Breast epithelium (tissue), 4 donors: ENCODE data around the gene PLSCR3. TPM values are rescaled to one million over a fixed set of nuclear protein-coding genes. Genes with fewer than 3 reads are reported as not detected.

Source experiments
- DNase-seq, 2 donors: peaks; one replicate each; pipeline ENCODE4 v3.0.0-alpha.2; 2019; ENCODE audit warnings: low spot score in 2 of 2
- H3K27ac ChIP-seq, 2 donors: fragments of 200-600 bp; sonication (generic) in 1 of 2; one replicate each; pipeline ENCODE4 v1.5.1; 2016 to 2019; ENCODE audit warnings: mild to moderate bottlenecking in 1 of 2
- H3K27me3 ChIP-seq, 2 donors: fragments of 200-600 bp; sonication (generic) in 1 of 2; one replicate each; pipeline versions ENCODE4 v1.5.1 to v1.6.0; 2017 to 2019; ENCODE audit warnings: control low read depth in 1 of 2, mild to moderate bottlenecking in 1 of 2
- H3K36me3 ChIP-seq: fragments of 200-600 bp; one replicate; pipeline ENCODE4 v1.5.1; 2019
- H3K4me1 ChIP-seq, 2 donors: fragments of 200-600 bp; sonication (generic); one replicate each; pipeline ENCODE4 v1.5.1; 2016 to 2019; ENCODE audit warnings: control low read depth in 1 of 2
- H3K4me3 ChIP-seq, 3 donors: fragments of 200-600 bp; sonication (generic); 1 replicate in 2 of 3; 2 replicates in 1 of 3; pipeline ENCODE4 v1.5.1; 2016 to 2019; ENCODE audit warnings: mild to moderate bottlenecking in 3 of 3, moderate library complexity in 2 of 3
- H3K9me3 ChIP-seq, 2 donors: fragments of 200-600 bp; sonication (generic) in 1 of 2; one replicate each; pipeline ENCODE4 v1.5.1; 2016 to 2019; ENCODE audit warnings: control low read depth in 1 of 2
- CTCF ChIP-seq, 3 donors: fragments of 450-650 bp; IDR thresholded peaks; one replicate each; pipeline ENCODE4 v1.5.1; 2016 to 2017; ENCODE audit warnings: antibody characterized with exemption in 3 of 3, mild to moderate bottlenecking in 3 of 3, moderate library complexity in 3 of 3
- POLR2A ChIP-seq: fragments of 450-650 bp; IDR thresholded peaks from one replicate; pipeline ENCODE4 v1.6.1; 2016; ENCODE audit warnings: antibody characterized with exemption, mild to moderate bottlenecking, moderate library complexity
- POLR2AphosphoS5 ChIP-seq, 3 donors: sonication (generic); formaldehyde crosslinking; IDR thresholded peaks; one replicate each; pipeline ENCODE4 v1.6.1; 2017; ENCODE audit warnings: antibody characterized with exemption in 3 of 3
- intact Hi-C: fragments of 100-400 bp; cut with DNase I; formaldehyde crosslinking; loops from one replicate; pipeline ENCODE4 v1.15.1; 2023; ENCODE audit warnings: low total_unique reads
- total RNA-seq, 3 donors: library from RNA; depleted of rRNA; stranded (reverse); fragments of >200 nt; gene quantifications; one replicate each; pipeline ENCODE4 v1.1.0, GENCODE V29; 2016

PLSCR3 gene
- total RNA-seq, 3 donors from 2014 or later: 16.0 to 24.3 (median 19.0) TPM

GRCh38 chr17:7421186-7421585, 26.9 kb upstream of the PLSCR3 start:
- no peak for TF ChIP-seq POLR2AphosphoS5 (IDR thresholded peaks at IDR 0.05)
- TF ChIP-seq CTCF (IDR thresholded peaks at IDR 0.05): no peak
- no peak for TF ChIP-seq POLR2A
- H3K4me3 ChIP-seq: no peak overlapping the region
- H3K27ac ChIP-seq: no peak overlapping the region
- no peaks in the 10 kb centered on the region for H3K4me1 ChIP-seq
- intact Hi-C loops: no loop called here
- H3K36me3 ChIP-seq: no peaks in the 10 kb centered on the region
- no peak for DNase-seq
- no peaks in the 10 kb centered on the region for H3K27me3 ChIP-seq
- H3K9me3 ChIP-seq: no peaks in the 10 kb centered on the region

GRCh38 chr17:7419819-7420610, 25.7 kb upstream of the PLSCR3 start, which contains the start of gene SPEM1:
Gene SPEM1, plus strand, starts transcription at chr17:7420324. Its CDS starts 61 bp downstream, at chr17:7420385.
- no peak for DNase-seq
- H3K9me3 ChIP-seq: no peaks in the 10 kb centered on the region
- intact Hi-C loops: no loop called here
- H3K27me3 ChIP-seq: no peaks in the 10 kb centered on the region
- TF ChIP-seq POLR2A: no peak
- no peak for TF ChIP-seq CTCF (IDR thresholded peaks at IDR 0.05)
- TF ChIP-seq POLR2AphosphoS5 (IDR thresholded peaks at IDR 0.05): no peak
- no peaks in the 10 kb centered on the region for H3K36me3 ChIP-seq
- no peak within 1 kb of the TSS for H3K4me3 ChIP-seq
- peak within 1 kb of the TSS in 1 of 2 donors; percentile 32 for H3K27ac ChIP-seq
- H3K4me1 ChIP-seq: no peaks in the 10 kb centered on the region

GRCh38 chr17:7418472-7419152, 24.3 kb upstream of the PLSCR3 start:
- H3K4me3 ChIP-seq: no peak overlapping the region
- H3K4me1 ChIP-seq: no peaks in the 10 kb centered on the region
- no peaks in the 10 kb centered on the region for H3K36me3 ChIP-seq
- intact Hi-C loops: no loop called here
- H3K27ac ChIP-seq: peak overlapping the region in 1 of 2 donors; percentile 32
- no peaks in the 10 kb centered on the region for H3K27me3 ChIP-seq
- no peaks in the 10 kb centered on the region for H3K9me3 ChIP-seq
- TF ChIP-seq POLR2A (no peak), POLR2AphosphoS5 (IDR thresholded peaks at IDR 0.05) (no peak), CTCF (IDR thresholded peaks at IDR 0.05) (no peak)
- no peak for DNase-seq

GRCh38 chr17:7417056-7417655, 22.8 kb upstream of the PLSCR3 start:
- H3K36me3 ChIP-seq: no peaks in the 10 kb centered on the region
- TF ChIP-seq POLR2A (no peak), CTCF (IDR thresholded peaks at IDR 0.05) (no peak), POLR2AphosphoS5 (IDR thresholded peaks at IDR 0.05) (no peak)
- intact Hi-C loops: no loop called here

GRCh38 chr17:7416323-7416722, 22.0 kb upstream of the PLSCR3 start:
- Histone ChIP-seq H3K4me3 (no peak overlapping the region), H3K27ac (no peak overlapping the region), H3K4me1 (no peaks in the 10 kb centered on the region), H3K36me3 (no peaks in the 10 kb centered on the region), H3K9me3 (no peaks in the 10 kb centered on the region), H3K27me3 (no peaks in the 10 kb centered on the region)
- TF ChIP-seq POLR2AphosphoS5 (IDR thresholded peaks at IDR 0.05): no peak
- TF ChIP-seq CTCF (IDR thresholded peaks at IDR 0.05): no peak
- no peak for TF ChIP-seq POLR2A
- DNase-seq: no peak
- intact Hi-C loops: no loop called here

More at GRCh38 chr17:7417056-7417655, 22.8 kb upstream of the PLSCR3 start:
- Histone ChIP-seq H3K9me3 (no peaks in the 10 kb centered on the region), H3K27me3 (no peaks in the 10 kb centered on the region), H3K4me3 (no peak overlapping the region), H3K27ac (no peak overlapping the region), H3K4me1 (no peaks in the 10 kb centered on the region)
- DNase-seq: no peak
